ENCODE data around the gene KCNK18.

DNA sequence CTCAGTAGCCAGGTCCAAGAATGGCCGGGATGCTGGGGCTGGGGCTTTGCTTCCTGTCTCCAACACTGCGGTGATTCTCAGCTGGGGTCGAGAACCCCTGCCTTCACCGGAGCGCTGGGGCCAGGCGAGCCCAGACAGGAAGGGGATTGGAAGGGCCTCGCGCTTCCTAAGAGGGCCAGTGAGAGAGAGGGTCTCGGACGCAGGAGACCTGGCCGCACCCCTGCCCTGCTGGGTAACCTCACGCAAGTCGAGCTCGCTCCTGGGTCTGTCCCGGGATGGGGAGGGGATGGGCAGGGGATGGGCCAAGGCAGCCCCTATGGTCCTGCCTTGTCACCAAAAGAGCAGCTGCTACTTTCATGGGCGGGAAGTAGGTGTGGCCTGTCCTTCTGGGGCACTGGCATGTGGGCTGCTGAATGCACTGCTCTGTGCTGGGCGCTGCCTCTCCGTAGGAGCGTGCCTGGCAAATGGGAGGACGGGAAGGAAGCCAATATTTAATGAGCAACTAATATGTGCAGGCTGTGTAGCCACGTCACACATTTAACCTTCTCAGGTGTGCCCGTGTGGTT is 20.0 kb downstream of the KCNK18 start:
- TF ChIP-seq SMC3 (IDR thresholded peaks at IDR 0.05) (no peak), EP300 (IDR thresholded peaks at IDR 0.05) (no peak), CTCF (IDR thresholded peaks at IDR 0.05) (no peak), RFX5 (IDR thresholded peaks at IDR 0.05) (no peak), CHD2 (IDR thresholded peaks at IDR 0.05; ENCODE audit: low read length, partially characterized antibody) (no peak), REST (IDR thresholded peaks at IDR 0.05) (no peak), CHD4 (IDR thresholded peaks at IDR 0.05; ENCODE audit: borderline replicate concordance) (no peak), PHF8 (IDR thresholded peaks at IDR 0.05; ENCODE audit: borderline replicate concordance, low read depth) (no peak), CEBPB (IDR thresholded peaks at IDR 0.05) (no peak), POLR2A (IDR thresholded peaks at IDR 0.05; ENCODE audit: low read length) (no peak; the same call in 1 of the 2 replicates), RAD21 (conservative IDR thresholded peaks at IDR 0.05 in 1 of 2, IDR thresholded peaks at IDR 0.05 in 1 of 2) (no peak)
- TF ChIP-seq, protein P1, sequence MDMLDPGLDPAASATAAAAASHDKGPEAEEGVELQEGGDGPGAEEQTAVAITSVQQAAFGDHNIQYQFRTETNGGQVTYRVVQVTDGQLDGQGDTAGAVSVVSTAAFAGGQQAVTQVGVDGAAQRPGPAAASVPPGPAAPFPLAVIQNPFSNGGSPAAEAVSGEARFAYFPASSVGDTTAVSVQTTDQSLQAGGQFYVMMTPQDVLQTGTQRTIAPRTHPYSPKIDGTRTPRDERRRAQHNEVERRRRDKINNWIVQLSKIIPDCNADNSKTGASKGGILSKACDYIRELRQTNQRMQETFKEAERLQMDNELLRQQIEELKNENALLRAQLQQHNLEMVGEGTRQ (IDR thresholded peaks at IDR 0.05) = no peak

Measured in A549 (cell line).